H54 (cell line): ENCODE data around the gene DTNBP1.
"Not testable (repeated sequence)": the region's sequence is repeated elsewhere in the genome, so short reads cannot be mapped to it uniquely, and the experiment has no call there.

Experiments used
- DNase-seq: peaks from one replicate; pipeline ENCODE4 v3.0.0; 2011; ENCODE audit warnings: low spot score, mixed read lengths; ENCODE audit not compliant: insufficient read length
- FAIRE-seq: peaks from 3 replicates; lab custom pipeline; 2011; peaks lifted over from hg19 to GRCh38; lab: Jason Lieb, UNC
- POLR2A ChIP-seq: IDR thresholded peaks from 2 replicates; pipeline ENCODE4 v1.6.1; 2011; ENCODE audit warnings: low read depth, mild to moderate bottlenecking, low read length

Gene DTNBP1

DNA sequence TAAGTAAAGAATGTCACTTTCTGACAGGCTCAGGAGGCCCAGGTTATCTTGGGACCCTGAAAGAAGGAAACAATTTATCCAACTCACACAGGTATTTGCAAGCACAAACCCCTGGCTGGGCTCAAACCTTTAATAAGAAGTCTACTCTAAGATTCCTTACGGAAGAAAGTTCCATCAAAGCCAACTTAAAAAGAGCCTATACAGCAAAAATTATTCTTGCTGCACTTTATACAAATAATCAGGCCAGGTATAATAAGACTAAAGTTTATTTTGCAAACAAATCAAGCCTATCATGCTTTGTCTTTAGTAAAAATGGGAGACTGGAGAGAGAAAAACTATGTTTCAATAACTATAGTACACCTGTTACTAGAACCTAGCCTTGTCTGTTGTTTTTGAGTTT, 102.1 kb downstream of the DTNBP1 start:
- DNase-seq (no peak), FAIRE-seq (no peak)
- no peak for TF ChIP-seq POLR2A

DNA sequence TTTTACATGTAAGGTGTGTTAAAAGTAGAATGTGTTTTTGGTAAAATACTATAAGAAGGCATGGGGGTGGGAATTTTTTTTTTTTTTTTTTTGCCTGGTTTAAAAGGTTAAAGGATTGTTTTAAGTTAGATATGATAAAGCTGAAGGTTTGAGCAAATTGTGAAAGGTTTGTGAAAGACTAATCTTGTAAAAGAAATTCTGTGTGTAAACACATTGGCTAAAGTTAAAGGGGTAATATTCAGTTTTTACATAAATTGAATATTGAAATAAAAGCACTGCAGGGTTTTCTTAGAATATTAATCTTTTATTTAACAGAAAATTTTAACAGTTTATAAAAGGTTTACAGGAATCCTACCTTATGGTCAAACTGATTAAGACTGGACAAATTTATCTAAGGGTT, 105.7 kb downstream of the DTNBP1 start:
- FAIRE-seq = no peak
- TF ChIP-seq POLR2A = no peak
- DNase-seq = no peak

DNA sequence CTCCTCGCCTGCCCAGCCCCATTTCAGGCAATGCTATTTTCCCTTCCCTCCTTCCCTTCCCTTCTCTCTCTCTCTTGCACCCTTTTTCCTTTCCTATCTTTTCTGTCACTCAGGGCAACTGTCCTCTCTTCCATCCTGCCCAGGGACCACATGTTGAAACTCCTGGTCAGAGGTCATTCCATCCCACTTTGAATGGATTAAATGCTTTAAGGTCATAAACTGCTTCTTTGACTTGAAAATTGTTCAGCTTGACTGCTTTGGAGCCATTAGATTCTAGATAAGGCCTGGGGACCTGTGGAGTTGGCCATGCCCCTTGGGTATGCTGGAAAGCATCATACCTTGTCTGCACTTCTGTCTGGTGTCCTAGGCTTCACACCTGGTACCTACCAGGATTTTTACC, 106.1 kb downstream of the DTNBP1 start:
- DNase-seq = no peak
- no peak for TF ChIP-seq POLR2A
- FAIRE-seq = no peak

DNA sequence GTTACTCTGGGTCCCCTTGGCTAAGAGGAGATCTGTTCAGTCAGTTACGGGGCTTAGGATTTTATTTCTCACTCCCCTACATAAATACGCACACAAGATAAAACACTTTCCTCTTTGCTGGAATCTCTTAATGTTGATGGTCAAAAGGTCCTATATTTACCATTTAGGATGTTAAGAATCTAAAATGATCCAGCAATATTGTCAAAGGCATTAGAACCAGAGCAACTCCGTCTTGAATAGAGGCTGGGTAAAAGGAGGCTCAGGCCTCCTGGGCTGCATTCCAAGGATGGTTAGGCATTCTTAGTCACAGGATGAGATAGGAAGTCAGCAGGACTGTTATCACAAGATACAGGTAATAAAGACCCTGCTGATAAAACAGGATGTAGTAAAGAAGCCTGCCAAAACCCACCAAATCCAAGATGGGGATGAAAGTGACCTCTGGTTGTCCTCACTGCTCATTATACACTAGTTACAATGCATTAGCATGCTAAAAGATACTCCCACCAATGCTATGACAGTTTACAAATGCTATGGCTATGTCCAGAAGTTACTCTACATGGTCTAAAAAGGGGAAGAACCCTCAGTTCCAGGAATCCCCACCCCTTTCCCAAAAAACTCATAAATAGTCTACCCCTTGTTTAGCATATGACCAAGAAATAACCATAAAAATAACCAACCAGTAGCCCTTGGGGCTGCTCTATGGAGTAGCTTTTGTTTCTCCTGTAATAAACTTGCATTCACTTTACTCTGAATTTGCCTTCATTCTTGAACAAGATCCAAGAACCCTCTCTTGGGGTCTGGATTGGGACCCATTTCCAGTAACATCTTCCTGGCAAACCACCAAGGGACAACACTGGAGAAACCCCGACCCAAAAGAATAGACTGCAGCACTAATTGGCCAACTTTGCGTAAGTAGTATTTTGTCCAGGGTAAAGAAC, 107.5 kb downstream of the DTNBP1 start:
- FAIRE-seq = no peak
- TF ChIP-seq POLR2A = no peak
- DNase-seq = no peak

DNA sequence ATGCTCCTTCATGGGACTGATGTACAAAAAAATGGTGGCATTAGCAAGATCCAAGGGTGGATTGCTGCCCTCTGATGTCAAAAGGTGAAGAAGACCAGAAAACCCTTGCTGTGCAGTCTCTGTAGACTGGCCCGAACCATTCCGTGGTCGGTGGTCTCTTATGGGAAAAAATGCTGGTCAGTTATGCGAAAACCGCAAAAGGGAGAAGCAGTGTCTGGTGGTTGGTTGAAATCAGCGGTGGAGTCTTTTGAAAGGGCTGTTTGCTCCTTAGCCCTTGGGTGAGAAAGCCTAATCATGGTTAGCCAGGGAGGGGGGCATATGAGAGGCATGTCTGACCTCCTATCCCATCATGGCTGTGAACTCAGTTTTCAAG, 108.1 kb downstream of the DTNBP1 start:
- DNase-seq (no peak), FAIRE-seq (no peak)
- no peak for TF ChIP-seq POLR2A

DNA sequence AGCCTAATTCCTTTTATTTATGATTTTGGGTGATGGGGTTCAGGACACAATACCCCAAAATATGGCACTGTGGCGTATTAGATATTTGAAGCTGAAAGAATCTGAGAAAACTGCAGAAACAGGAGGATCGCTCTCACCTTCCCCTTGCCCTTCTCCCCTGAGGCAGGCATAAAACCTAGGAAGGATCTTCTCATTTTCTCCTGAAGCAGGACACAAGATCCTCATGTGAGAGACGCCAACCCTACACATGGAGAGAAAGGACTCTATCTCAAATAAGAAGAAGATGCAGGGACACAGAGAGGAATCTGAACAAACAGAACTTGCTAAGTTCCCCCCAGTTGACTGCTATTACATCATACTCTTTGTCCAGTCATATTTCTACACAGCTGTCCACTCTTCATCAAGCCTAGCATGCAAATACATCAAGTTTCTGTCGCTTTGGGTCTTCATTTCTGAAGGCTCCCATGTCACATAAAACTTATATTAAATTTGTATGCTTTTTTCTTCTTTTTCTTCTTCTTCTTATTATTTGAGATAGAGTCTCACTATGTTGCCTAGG, 109.0 kb downstream of the DTNBP1 start:
- FAIRE-seq (no peak), DNase-seq (no peak)
- TF ChIP-seq POLR2A = no peak

DNA sequence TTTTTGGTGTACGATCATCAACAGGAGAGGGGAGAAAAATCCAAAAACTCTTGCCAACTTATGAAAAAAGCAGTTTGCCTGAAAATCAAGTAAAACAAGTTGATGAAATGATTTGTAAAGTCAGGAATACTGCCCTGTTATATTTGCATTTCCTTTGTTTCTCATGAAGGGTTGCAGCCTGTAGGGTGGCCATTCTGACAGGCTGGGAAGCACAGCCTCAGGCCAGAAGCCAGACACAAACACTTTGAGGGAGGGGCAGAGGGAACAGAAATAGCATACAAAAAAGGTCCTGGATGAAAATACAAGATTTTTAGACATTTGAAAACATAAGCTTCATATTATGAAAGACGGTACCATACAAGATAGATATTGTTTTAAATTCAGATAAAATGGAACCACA, 109.8 kb downstream of the DTNBP1 start:
- no peak for TF ChIP-seq POLR2A
- DNase-seq (no peak), FAIRE-seq (no peak)

DNA sequence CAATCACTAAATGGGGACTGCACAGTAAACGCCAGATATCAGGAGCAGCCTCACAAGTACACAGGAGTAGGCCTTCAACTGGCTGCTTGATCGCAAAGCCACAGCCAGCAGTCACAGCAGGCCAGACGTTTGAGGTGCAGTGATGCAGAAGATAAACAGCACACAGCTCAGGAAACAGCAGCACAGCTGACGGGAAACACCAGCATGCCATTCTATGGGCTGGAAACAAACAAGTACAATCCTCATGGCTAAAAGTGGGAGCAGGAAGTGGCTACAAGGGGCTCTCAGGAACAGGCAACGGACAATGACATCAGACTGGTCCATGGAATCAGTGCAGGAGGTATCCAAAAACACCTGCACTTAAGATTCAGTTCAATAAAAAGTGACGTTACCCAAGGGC, 111.0 kb downstream of the DTNBP1 start:
- DNase-seq (no peak), FAIRE-seq (no peak)
- no peak for TF ChIP-seq POLR2A

DNA sequence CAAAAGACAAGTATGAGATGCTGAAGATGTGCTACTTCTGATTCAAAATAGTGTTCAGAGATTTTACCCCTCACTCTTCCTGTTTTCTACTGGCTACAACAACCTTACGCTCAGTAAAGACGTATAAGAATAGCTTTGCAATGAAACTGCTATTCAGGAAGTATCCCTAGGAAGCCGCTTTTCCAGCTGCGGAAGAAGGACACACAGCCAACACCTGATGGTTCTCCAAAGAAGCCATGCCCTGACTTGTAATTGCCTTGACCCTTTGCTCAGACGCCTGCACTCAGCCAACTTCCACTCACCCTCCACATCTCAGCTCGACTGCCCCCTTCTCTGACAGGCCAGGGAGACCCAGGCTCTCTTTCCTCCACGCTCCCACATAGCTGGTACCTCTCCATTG, 111.6 kb downstream of the DTNBP1 start:
- DNase-seq = no peak
- no peak for FAIRE-seq
- TF ChIP-seq POLR2A = no peak

DNA sequence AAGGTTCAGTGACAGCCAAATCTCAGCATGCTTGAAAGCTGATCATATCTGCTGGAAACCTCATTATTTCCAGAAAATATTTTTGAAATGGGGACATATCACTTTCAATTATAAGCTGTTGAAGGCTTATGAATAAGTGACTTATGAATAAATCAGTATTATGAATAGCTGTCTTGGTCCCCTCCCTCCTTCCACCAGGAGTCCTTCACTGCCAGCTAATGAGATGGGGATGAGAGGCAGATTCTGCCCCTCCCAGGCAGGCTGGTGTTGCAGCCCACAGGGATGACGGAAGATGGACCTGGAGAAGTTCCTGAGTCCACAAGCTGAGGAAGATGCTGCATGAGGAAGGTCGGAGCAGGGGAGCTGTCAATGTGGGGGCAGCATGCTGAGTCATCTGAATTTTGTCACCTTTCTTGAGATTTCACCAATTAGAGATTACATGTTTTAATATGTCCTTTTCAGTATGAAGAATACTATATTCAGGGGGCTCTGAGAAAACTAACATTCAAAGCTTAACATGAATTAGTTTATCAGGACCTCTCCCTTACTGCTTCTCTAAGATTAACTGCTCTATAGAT, 112.2 kb downstream of the DTNBP1 start:
- DNase-seq (no peak), FAIRE-seq (no peak)
- TF ChIP-seq POLR2A = no peak

DNA sequence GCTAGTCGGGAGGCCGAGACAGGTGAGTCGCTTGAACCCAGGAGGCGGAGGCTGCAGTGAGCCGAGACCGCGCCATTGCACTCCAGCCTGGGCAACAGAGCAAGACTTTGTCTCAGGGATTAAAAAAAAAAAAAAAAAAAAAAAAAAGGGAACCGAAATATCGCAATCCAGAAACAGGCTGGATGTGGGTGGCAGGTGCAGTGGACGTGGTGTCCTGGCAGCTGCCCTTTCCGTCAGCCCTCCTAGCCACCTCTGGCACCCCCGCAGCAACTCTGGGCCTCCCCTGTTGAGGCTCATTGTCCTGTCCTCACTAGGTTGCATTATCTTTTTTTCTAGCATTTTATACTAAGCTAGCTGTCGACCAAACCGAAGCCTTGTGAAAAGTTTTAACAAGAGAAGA, 113.5 kb downstream of the DTNBP1 start:
- DNase-seq (no peak), FAIRE-seq (no peak)
- no peak for TF ChIP-seq POLR2A

DNA sequence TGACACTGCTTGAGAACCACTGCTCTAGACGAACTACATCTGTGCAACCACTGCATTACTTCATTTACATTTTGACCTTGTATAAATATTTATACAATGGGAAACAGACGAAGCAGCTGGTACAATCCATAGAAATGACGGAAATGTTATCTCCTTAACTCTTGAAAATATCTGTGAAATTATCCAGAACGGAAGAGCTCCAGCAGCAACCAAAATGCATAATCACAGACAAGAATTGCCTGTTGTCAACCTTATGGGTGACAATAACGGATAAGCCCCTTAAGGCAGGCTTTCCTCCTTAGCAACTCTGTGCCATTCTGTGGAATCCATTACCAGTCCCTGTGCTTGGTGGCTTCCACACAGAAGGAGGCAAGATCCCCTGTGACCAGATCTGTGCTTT, 115.4 kb downstream of the DTNBP1 start:
- FAIRE-seq (no peak), DNase-seq (no peak)
- no peak for TF ChIP-seq POLR2A

DNA sequence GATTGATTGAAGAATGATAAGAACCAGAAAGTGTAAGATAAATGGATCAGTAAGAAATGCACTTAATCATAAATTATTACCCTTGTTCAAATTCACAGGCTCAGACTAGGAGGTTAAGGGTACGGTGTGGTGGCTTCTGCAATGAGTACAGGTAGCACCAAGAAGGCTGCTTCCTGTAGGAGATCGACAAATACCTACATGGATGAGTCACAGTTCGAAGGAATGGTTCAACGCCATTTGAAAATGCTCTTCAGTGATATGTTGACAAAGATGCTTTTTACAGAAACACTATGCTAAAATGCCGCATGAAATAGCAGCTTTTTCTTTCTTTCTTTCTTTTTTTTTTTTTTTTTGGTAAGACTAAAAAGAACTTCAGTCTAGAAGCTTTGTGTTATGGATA, 116.2 kb downstream of the DTNBP1 start:
- DNase-seq (no peak), FAIRE-seq (no peak)
- no peak for TF ChIP-seq POLR2A

DNA sequence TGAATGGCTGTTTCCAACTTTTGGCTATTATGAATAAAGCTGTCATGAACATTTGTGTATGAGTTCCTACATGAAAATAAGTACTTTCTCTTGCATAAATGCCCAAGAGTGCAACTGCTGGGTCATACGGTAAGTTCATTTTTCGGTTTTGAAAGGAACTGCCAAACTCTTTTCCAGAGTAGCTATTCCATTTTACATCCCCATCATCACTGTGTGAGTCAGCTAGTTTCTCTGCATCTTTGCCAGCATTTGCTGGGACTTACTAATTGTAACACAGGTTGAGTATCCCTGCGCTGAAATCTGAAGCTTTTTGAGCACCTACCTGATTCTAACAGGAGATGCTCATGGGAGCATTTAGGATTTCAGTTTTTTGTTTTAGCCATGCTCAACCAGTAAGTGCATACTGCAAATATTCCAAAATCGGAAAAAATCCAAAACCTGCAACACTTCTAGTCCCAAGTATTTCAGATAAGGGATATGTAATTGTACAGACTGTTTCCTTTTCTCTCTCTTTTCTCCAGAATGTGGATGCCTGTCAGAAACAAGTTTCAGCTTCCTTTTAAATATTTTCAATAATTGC, 118.4 kb downstream of the DTNBP1 start:
- DNase-seq (no peak), FAIRE-seq (no peak)
- TF ChIP-seq POLR2A = no peak

DNA sequence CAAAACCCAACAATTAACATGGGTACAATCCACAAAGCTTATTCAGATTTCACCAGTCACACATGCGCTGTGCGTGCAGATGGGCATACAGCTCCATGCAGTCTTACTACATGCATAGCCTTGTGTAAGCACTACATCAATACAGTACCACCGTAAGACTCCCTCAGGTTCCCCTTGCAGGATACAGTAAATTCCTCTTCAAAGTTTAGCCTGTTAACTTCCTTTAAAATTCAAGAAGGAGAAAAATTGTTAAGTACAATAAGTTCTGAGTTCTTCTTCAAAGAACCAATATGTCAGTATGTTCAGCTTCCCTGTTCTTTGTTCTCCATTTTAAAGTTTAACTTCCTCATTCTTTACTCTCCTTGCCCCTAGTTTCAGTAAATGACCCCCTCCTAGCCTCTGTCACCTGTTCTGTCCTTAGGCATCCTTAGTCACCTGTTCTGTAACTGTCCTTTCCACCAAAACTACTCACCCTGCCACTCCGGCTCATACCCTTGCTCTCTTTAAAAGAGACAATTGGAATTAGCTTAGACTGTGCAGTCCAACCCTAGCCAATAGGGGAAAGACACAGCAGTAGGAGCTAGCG, 119.4 kb downstream of the DTNBP1 start:
- DNase-seq, FAIRE-seq: not testable (repeated sequence)
